ENCODE data around the gene PLEKHG4B.

Gene PLEKHG4B

GRCh38 chr5:82570-82969 lies 9.4 kb upstream of the PLEKHG4B start:
- in situ Hi-C loops (cut with HindIII; ENCODE audit: low sequenced_read_pairs), result no loop called here
- H3K4me3 ChIP-seq (ENCODE audit: low read depth, low read length), result no peak overlapping the region
- DNase-seq (ENCODE audit: low read depth), result no peak
- TF ChIP-seq CTCF (IDR thresholded peaks at IDR 0.05; ENCODE audit: low read depth, low read length, missing control alignments), result no peak

- no peak for TF ChIP-seq CTCF (IDR thresholded peaks at IDR 0.05; ENCODE audit: low read depth, low read length, missing control alignments)
- in situ Hi-C loops (cut with HindIII; ENCODE audit: low sequenced_read_pairs), result no loop called here
- no peak overlapping the region for H3K4me3 ChIP-seq (ENCODE audit: low read depth, low read length)
- no peak for DNase-seq (ENCODE audit: low read depth)
Observed at GRCh38 chr5:83029-83428, 8.9 kb upstream of the PLEKHG4B start.

GRCh38 chr5:85334-85995 lies 6.5 kb upstream of the PLEKHG4B start:
- in situ Hi-C loops (cut with HindIII; ENCODE audit: low sequenced_read_pairs), result no loop called here
- H3K4me3 ChIP-seq (ENCODE audit: low read depth, low read length), result no peak overlapping the region
- DNase-seq (ENCODE audit: low read depth), result no peak
- TF ChIP-seq CTCF (IDR thresholded peaks at IDR 0.05; ENCODE audit: low read depth, low read length, missing control alignments), result no peak

GRCh38 chr5:89337-90286 lies 2.4 kb upstream of the PLEKHG4B start:
- DNase-seq (ENCODE audit: low read depth), result no peak
- TF ChIP-seq CTCF (IDR thresholded peaks at IDR 0.05; ENCODE audit: low read depth, low read length, missing control alignments), result no peak
- no peak overlapping the region for H3K4me3 ChIP-seq (ENCODE audit: low read depth, low read length)
- in situ Hi-C loops (cut with HindIII; ENCODE audit: low sequenced_read_pairs), result no loop called here

- no peak for TF ChIP-seq CTCF (IDR thresholded peaks at IDR 0.05; ENCODE audit: low read depth, low read length, missing control alignments)
- in situ Hi-C loops (cut with HindIII; ENCODE audit: low sequenced_read_pairs), result no loop called here
- no peak for DNase-seq (ENCODE audit: low read depth)
- no peak overlapping the region for H3K4me3 ChIP-seq (ENCODE audit: low read depth, low read length)
Observed at GRCh38 chr5:90590-91547, 1.1 kb upstream of the PLEKHG4B start.

All from astrocyte of the cerebellum (primary cell).